GM19099 (cell line): ENCODE data around the gene B3GNT2.

Experiments used
- POLR2A ChIP-seq: IDR thresholded peaks from 3 replicates; pipeline ENCODE4 v1.6.1; 2011; ENCODE audit warnings: low read depth; ENCODE audit not compliant: insufficient read length; ENCODE audit errors: extremely low read depth

B3GNT2 gene

GRCh38 chr2:62215306-62216064 is 19.6 kb downstream of the B3GNT2 start:
- TF ChIP-seq POLR2A = no peak

- no peak for TF ChIP-seq POLR2A
Observed at GRCh38 chr2:62216113-62216512, 20.2 kb downstream of the B3GNT2 start.

- no peak for TF ChIP-seq POLR2A
Observed at GRCh38 chr2:62216616-62217015, 20.7 kb downstream of the B3GNT2 start.

- no peak for TF ChIP-seq POLR2A
Observed at GRCh38 chr2:62217421-62217820, 21.5 kb downstream of the B3GNT2 start.

- TF ChIP-seq POLR2A = no peak
Observed at GRCh38 chr2:62217970-62218369, 22.1 kb downstream of the B3GNT2 start.

- no peak for TF ChIP-seq POLR2A
Observed at GRCh38 chr2:62219407-62220159, 23.7 kb downstream of the B3GNT2 start.

GRCh38 chr2:62221141-62221540 is 25.2 kb downstream of the B3GNT2 start:
- no peak for TF ChIP-seq POLR2A

- no peak for TF ChIP-seq POLR2A
Observed at GRCh38 chr2:62222171-62222570, 26.3 kb downstream of the B3GNT2 start.

GRCh38 chr2:62222674-62223073 is 26.8 kb downstream of the B3GNT2 start:
- no peak for TF ChIP-seq POLR2A

- no peak for TF ChIP-seq POLR2A
Observed at GRCh38 chr2:62224976-62225375, 29.1 kb downstream of the B3GNT2 start.

GRCh38 chr2:62227386-62228075 is 31.6 kb downstream of the B3GNT2 start:
- no peak for TF ChIP-seq POLR2A

- no peak for TF ChIP-seq POLR2A
Observed at GRCh38 chr2:62229082-62229605, 33.2 kb downstream of the B3GNT2 start.

- no peak for TF ChIP-seq POLR2A
Observed at GRCh38 chr2:62231541-62231940, 35.6 kb downstream of the B3GNT2 start.

GRCh38 chr2:62234755-62235655 is 39.1 kb downstream of the B3GNT2 start:
- no peak for TF ChIP-seq POLR2A
